ENCODE data around the gene CUX1.
A peak's percentile ranks its signal among the peaks of the same experiment; 100 is the strongest.
"Not testable (repeated sequence)": the region's sequence is repeated elsewhere in the genome, so short reads cannot be mapped to it uniquely, and the experiment has no call there.

CUX1 gene

DNA sequence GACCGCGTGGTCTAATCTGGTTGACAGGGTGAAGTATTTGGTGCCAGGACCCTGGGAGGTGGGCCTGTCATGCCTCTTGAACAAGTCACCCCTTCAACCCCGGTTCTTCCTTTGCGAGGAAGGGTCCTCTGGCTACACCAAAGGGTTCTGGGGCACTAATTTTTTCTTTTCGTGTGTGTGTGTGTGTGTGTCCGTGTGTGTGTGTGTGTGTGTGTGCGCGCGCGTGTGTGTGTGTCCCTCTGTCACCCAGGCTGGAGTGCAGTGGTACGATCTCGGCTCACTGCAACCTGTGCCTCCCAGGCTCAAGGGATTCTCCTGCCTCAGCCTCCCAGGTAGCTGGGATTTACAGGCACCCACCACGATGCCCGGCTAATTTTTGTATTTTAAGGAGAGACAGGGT is 483.9 kb downstream of the CUX1 start:
- TF ChIP-seq PRDM10 (tag by site-specific recombination; IDR thresholded peaks at IDR 0.05): peak; percentile 70
- TF ChIP-seq ZSCAN4 (tag by site-specific recombination; IDR thresholded peaks at IDR 0.05): peak; percentile 87
- H3K9me3 ChIP-seq (ENCODE audit: control insufficient read depth, insufficient read depth, low read depth, low read length); H3K4me1 ChIP-seq (ENCODE audit: control insufficient read depth, insufficient read depth, low read length); CTCF ChIA-PET; H3K36me3 ChIP-seq (ENCODE audit: control insufficient read depth in 2 of 2, insufficient read depth in 1 of 2, low read length in 2 of 2); H3K4me3 ChIP-seq (ENCODE audit: low read depth, low read length); POLR2A ChIA-PET; H3K27ac ChIP-seq (ENCODE audit: extremely low read depth, low read depth, low read length): not testable (repeated sequence)

- H3K4me1 ChIP-seq (ENCODE audit: control insufficient read depth, insufficient read depth, low read length): peaks cover 1% of the 10 kb centered on the region; the same call in 1 of the 2 replicates
- TF ChIP-seq KLF1 (tag by site-specific recombination; IDR thresholded peaks at IDR 0.05) (no peak), GLIS2 (tag by site-specific recombination; IDR thresholded peaks at IDR 0.05) (peak; percentile 50; the same call in 1 of the 2 replicates), ZIC2 (tag by site-specific recombination; IDR thresholded peaks at IDR 0.05) (peak; percentile 64), GLIS1 (tag by site-specific recombination; IDR thresholded peaks at IDR 0.05) (peak; percentile 98)
- H3K27ac ChIP-seq (ENCODE audit: extremely low read depth, low read depth, low read length): no peak overlapping the region
- no peaks in the 10 kb centered on the region for H3K36me3 ChIP-seq (ENCODE audit: control insufficient read depth in 2 of 2, insufficient read depth in 1 of 2, low read length in 2 of 2)
- CTCF ChIA-PET: interaction anchor here (0.6 kb wide), 1 partner anchor 26 kb away, joined by 3 read pairs; no protein-coding TSS in a partner anchor
- H3K9me3 ChIP-seq (ENCODE audit: control insufficient read depth, insufficient read depth, low read depth, low read length): no peaks in the 10 kb centered on the region
- H3K4me3 ChIP-seq (ENCODE audit: low read depth, low read length): no peak overlapping the region
- POLR2A ChIA-PET: no interaction called here
Measured at GRCh38 chr7:102302025-102302424, 484.6 kb downstream of the CUX1 start.

GRCh38 chr7:102303669-102304422 is 486.4 kb downstream of the CUX1 start:
- CTCF ChIA-PET: no interaction called here
- H3K4me1 ChIP-seq (ENCODE audit: control insufficient read depth, insufficient read depth, low read length): peaks cover 7% of the 10 kb centered on the region; the same call in 1 of the 2 replicates
- POLR2A ChIA-PET: no interaction called here
- no peaks in the 10 kb centered on the region for H3K9me3 ChIP-seq (ENCODE audit: control insufficient read depth, insufficient read depth, low read depth, low read length)
- no peak overlapping the region for H3K27ac ChIP-seq (ENCODE audit: extremely low read depth, low read depth, low read length)
- no peak overlapping the region for H3K4me3 ChIP-seq (ENCODE audit: low read depth, low read length)
- TF ChIP-seq ZNF654 (tag by site-specific recombination; IDR thresholded peaks at IDR 0.05; ENCODE audit: low read depth) (no peak), ZFHX2 (tag by site-specific recombination; conservative IDR thresholded peaks at IDR 0.05) (peak; percentile 40), ZNF670 (tag by site-specific recombination; IDR thresholded peaks at IDR 0.05; ENCODE audit: low read depth) (no peak), ZSCAN16 (tag by site-specific recombination; IDR thresholded peaks at IDR 0.05) (no peak), GLI4 (tag by site-specific recombination; IDR thresholded peaks at IDR 0.05) (no peak), ZNF202 (tag by site-specific recombination; IDR thresholded peaks at IDR 0.05; ENCODE audit: borderline replicate concordance) (no peak), SP7 (tag by site-specific recombination; IDR thresholded peaks at IDR 0.05) (no peak), ZNF596 (tag by site-specific recombination; IDR thresholded peaks at IDR 0.05) (no peak), ZNF629 (tag by site-specific recombination; IDR thresholded peaks at IDR 0.05) (no peak), ZBTB49 (tag by site-specific recombination; IDR thresholded peaks at IDR 0.05; ENCODE audit: low read depth) (no peak), YY1 (tag by site-specific recombination; IDR thresholded peaks at IDR 0.05) (no peak), ZNF830 (tag by site-specific recombination; IDR thresholded peaks at IDR 0.05; ENCODE audit: low read depth) (no peak), GLIS1 (tag by site-specific recombination; IDR thresholded peaks at IDR 0.05) (peak; percentile 81), EGR2 (tag by site-specific recombination; IDR thresholded peaks at IDR 0.05; ENCODE audit: low read depth) (0 out of 2 replicates have a peak, but pooled peaks have one; percentile 39), ZNF701 (tag by site-specific recombination; IDR thresholded peaks at IDR 0.05) (no peak)
- TF ChIP-seq, protein P1, sequence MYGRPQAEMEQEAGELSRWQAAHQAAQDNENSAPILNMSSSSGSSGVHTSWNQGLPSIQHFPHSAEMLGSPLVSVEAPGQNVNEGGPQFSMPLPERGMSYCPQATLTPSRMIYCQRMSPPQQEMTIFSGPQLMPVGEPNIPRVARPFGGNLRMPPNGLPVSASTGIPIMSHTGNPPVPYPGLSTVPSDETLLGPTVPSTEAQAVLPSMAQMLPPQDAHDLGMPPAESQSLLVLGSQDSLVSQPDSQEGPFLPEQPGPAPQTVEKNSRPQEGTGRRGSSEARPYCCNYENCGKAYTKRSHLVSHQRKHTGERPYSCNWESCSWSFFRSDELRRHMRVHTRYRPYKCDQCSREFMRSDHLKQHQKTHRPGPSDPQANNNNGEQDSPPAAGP (tag by site-specific recombination; IDR thresholded peaks at IDR 0.05): no peak
- H3K36me3 ChIP-seq (ENCODE audit: control insufficient read depth in 2 of 2, insufficient read depth in 1 of 2, low read length in 2 of 2): no peaks in the 10 kb centered on the region
